Measurements from ENCODE around the gene MRPS23. TPM values are rescaled to one million over a fixed set of nuclear protein-coding genes. Genes with fewer than 3 reads are reported as not detected.

MRPS23 gene
- total RNA-seq, 1 donor: 19.9 TPM

DNA sequence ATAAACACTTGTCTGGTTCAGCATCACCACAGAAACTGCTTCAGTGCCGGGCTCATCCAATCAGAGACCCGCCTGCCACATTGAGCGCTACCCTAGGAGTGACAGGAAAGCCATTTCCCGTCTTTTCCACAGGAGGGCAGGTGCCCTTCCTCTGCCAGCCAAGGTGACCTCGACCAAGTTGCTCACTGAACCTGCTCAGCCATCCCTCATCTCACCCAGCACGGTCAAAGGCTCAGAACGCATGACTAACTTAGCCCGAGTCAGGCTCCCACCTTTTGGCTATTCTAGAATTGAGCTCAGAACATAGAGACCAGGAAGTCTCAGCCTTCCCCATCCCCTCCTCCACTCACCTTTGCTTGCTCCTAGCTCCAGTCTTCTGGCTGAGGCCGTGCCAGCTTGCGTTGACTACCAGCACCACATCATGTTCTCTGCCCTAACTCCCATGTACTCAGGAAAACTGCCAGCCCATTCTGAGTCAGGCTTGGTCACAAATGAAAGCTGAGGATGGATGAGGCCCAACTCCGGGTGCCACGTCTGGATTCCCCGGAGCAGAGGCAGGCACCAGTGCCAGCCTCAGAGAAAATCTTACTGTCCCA is 15.6 kb downstream of the MRPS23 start:
- H3K27ac ChIP-seq (ENCODE audit: low read depth, low read length): no peak overlapping the region

GRCh38 chr17:57833179-57833939 is 16.5 kb downstream of the MRPS23 start:
- H3K4me3 ChIP-seq (ENCODE audit: insufficient read depth, low read length): peak overlapping the region; percentile 69
- TF ChIP-seq, protein P1, sequence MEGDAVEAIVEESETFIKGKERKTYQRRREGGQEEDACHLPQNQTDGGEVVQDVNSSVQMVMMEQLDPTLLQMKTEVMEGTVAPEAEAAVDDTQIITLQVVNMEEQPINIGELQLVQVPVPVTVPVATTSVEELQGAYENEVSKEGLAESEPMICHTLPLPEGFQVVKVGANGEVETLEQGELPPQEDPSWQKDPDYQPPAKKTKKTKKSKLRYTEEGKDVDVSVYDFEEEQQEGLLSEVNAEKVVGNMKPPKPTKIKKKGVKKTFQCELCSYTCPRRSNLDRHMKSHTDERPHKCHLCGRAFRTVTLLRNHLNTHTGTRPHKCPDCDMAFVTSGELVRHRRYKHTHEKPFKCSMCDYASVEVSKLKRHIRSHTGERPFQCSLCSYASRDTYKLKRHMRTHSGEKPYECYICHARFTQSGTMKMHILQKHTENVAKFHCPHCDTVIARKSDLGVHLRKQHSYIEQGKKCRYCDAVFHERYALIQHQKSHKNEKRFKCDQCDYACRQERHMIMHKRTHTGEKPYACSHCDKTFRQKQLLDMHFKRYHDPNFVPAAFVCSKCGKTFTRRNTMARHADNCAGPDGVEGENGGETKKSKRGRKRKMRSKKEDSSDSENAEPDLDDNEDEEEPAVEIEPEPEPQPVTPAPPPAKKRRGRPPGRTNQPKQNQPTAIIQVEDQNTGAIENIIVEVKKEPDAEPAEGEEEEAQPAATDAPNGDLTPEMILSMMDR (IDR thresholded peaks at IDR 0.05; ENCODE audit: extremely low read depth, low read depth, low read length): peak; percentile 95
- peaks cover 2% of the 10 kb centered on the region for H3K36me3 ChIP-seq (ENCODE audit: insufficient read depth, low read length)
- peak overlapping the region; percentile 91 for H3K4me2 ChIP-seq (ENCODE audit: insufficient read depth, low read length)
- no peaks in the 10 kb centered on the region for H3K27me3 ChIP-seq (ENCODE audit: insufficient read depth, low read length)
- peaks cover 11% of the 10 kb centered on the region for H3K4me1 ChIP-seq (ENCODE audit: insufficient read depth, low read length)
- H3K27ac ChIP-seq (ENCODE audit: low read depth, low read length): no peak overlapping the region
- no peaks in the 10 kb centered on the region for H3K9me3 ChIP-seq (ENCODE audit: low read depth, low read length)
- H2AFZ ChIP-seq (ENCODE audit: low read length): peak overlapping the region; percentile 81
- DNase-seq (ENCODE audit: insufficient read length, low spot score, missing footprints): no peak
- no peaks in the 10 kb centered on the region for H3K79me2 ChIP-seq (ENCODE audit: insufficient read depth, low read length)
- H4K20me1 ChIP-seq (ENCODE audit: insufficient read depth, low read length): no peaks in the 10 kb centered on the region

More for the DNA sequence above, 15.6 kb downstream of the MRPS23 start:
- Histone ChIP-seq H3K4me2 (ENCODE audit: insufficient read depth, low read length) (peak overlapping the region; percentile 7), H3K4me3 (ENCODE audit: insufficient read depth, low read length) (no peak overlapping the region), H3K9me3 (ENCODE audit: low read depth, low read length) (no peaks in the 10 kb centered on the region), H3K4me1 (ENCODE audit: insufficient read depth, low read length) (peaks cover 11% of the 10 kb centered on the region), H3K79me2 (ENCODE audit: insufficient read depth, low read length) (no peaks in the 10 kb centered on the region), H3K27me3 (ENCODE audit: insufficient read depth, low read length) (no peaks in the 10 kb centered on the region), H2AFZ (ENCODE audit: low read length) (peak overlapping the region; percentile 32), H4K20me1 (ENCODE audit: insufficient read depth, low read length) (no peaks in the 10 kb centered on the region), H3K36me3 (ENCODE audit: insufficient read depth, low read length) (peaks cover 10% of the 10 kb centered on the region)
- TF ChIP-seq, protein P1 (IDR thresholded peaks at IDR 0.05; ENCODE audit: extremely low read depth, low read depth, low read length): no peak
- DNase-seq (ENCODE audit: insufficient read length, low spot score, missing footprints): no peak

DNA sequence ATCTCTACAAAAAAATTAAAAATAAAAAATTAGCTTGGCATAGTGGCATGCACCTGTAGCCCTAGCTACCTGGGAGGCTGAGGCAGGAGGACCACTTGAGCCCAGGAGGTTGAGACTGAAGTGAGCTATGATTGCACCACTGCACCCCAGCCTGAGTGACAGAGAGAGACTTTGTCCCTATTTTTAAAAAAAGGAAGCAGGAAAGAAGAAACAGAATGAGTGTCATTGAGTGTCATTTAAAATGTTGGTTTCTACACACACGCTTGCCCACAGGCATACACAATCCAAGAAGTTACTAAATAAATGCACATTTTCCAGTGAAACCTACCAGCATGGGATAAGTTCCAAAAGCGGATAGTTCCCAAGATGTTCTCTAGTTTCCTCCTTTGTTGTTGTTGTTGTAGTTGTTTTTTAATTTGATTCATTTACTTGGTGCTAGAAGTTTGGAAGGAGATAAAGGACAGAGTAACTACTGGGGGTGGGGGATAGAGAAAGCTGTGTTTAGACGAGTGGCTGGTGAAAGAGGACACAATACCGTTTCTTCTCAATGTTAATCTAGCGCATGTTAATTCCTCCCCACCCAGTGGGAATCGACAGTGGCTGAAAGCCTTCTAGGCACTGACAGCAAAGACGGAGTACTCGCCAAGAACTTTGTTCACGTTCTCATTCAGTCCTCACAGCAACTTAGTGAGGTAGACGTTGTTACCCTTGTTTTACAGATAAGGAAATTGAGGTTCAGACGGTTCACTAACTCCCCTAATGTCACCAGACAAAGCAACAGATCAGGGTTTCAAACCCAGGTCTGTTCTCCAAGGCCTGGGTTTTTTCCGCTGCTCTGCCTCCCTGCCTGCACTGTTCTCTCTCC is 17.3 kb downstream of the MRPS23 start:
- peak overlapping the region; percentile 81 for H2AFZ ChIP-seq (ENCODE audit: low read length)
- no peaks in the 10 kb centered on the region for H3K36me3 ChIP-seq (ENCODE audit: insufficient read depth, low read length)
- no peaks in the 10 kb centered on the region for H3K27me3 ChIP-seq (ENCODE audit: insufficient read depth, low read length)
- H3K4me3 ChIP-seq (ENCODE audit: insufficient read depth, low read length): peak overlapping the region; percentile 69
- H3K4me2 ChIP-seq (ENCODE audit: insufficient read depth, low read length): peak overlapping the region; percentile 91
- no peaks in the 10 kb centered on the region for H4K20me1 ChIP-seq (ENCODE audit: insufficient read depth, low read length)
- no peak overlapping the region for H3K27ac ChIP-seq (ENCODE audit: low read depth, low read length)
- no peaks in the 10 kb centered on the region for H3K9me3 ChIP-seq (ENCODE audit: low read depth, low read length)
- peaks cover 11% of the 10 kb centered on the region for H3K4me1 ChIP-seq (ENCODE audit: insufficient read depth, low read length)
- DNase-seq (ENCODE audit: insufficient read length, low spot score, missing footprints): no peak
- TF ChIP-seq, protein P1 (IDR thresholded peaks at IDR 0.05; ENCODE audit: extremely low read depth, low read depth, low read length): no peak
- no peaks in the 10 kb centered on the region for H3K79me2 ChIP-seq (ENCODE audit: insufficient read depth, low read length)
